ENCODE measurements around the gene TMEM131L. TPM values are rescaled to one million over a fixed set of nuclear protein-coding genes. Genes with fewer than 3 reads are reported as not detected.

The TMEM131L gene
- total and polyA plus RNA-seq, 4 donors: 4.9 to 41.3 (median 12.9) TPM

DNA sequence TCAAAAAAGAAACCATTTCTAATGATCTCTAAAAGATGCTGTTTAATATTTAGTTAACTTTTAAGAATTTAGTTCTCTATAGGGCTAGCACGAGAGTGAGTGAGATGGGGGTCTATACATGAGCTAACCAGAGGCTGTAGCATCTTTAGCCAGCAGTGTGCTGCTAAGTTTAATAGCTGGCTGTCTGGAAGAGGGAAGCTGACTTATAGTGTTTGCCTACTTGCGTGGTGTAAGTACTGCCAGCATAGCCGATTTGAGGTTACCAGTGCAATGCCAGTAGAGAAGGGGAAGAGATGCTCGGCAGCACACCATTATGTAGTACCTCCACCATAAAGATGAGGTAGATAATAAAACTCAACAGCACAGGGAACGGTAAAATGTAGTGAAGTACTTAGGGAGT is 47.1 kb upstream of the TMEM131L start:
- Histone ChIP-seq H3K27ac (ENCODE audit: low read depth in 1 of 2, low read length in 2 of 2) (no peak overlapping the region), H3K36me3 (ENCODE audit: control insufficient read depth in 4 of 4, insufficient read depth in 3 of 4, low read depth in 1 of 4, low read length in 3 of 4) (no peaks in the 10 kb centered on the region), H3K4me1 (ENCODE audit: control insufficient read depth in 4 of 4, insufficient read depth in 4 of 4, low read length in 3 of 4) (no peaks in the 10 kb centered on the region), H3K4me3 (ENCODE audit: low read depth in 1 of 3, low read length in 3 of 3) (no peak overlapping the region), H3K27me3 (ENCODE audit: control insufficient read depth in 4 of 4, insufficient read depth in 4 of 4, low read length in 3 of 4) (no peaks in the 10 kb centered on the region), H3K9me3 (ENCODE audit: control insufficient read depth in 4 of 4, low read length in 3 of 4) (no peaks in the 10 kb centered on the region), H3K9ac (ENCODE audit: low read depth in 1 of 2, low read length in 2 of 2) (no peak overlapping the region)
- TF ChIP-seq NR2F2 (IDR thresholded peaks at IDR 0.05) (no peak), HNF4G (IDR thresholded peaks at IDR 0.05) (no peak), FOXA2 (IDR thresholded peaks at IDR 0.05) (no peak), JUND (IDR thresholded peaks at IDR 0.05) (no peak), GABPA (IDR thresholded peaks at IDR 0.05 in 1 of 2, conservative IDR thresholded peaks at IDR 0.05 in 1 of 2) (no peak)
- TF ChIP-seq, protein P1, sequence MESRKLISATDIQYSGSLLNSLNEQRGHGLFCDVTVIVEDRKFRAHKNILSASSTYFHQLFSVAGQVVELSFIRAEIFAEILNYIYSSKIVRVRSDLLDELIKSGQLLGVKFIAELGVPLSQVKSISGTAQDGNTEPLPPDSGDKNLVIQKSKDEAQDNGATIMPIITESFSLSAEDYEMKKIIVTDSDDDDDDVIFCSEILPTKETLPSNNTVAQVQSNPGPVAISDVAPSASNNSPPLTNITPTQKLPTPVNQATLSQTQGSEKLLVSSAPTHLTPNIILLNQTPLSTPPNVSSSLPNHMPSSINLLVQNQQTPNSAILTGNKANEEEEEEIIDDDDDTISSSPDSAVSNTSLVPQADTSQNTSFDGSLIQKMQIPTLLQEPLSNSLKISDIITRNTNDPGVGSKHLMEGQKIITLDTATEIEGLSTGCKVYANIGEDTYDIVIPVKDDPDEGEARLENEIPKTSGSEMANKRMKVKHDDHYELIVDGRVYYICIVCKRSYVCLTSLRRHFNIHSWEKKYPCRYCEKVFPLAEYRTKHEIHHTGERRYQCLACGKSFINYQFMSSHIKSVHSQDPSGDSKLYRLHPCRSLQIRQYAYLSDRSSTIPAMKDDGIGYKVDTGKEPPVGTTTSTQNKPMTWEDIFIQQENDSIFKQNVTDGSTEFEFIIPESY (IDR thresholded peaks at IDR 0.05): no peak
- TF ChIP-seq, protein P2, sequence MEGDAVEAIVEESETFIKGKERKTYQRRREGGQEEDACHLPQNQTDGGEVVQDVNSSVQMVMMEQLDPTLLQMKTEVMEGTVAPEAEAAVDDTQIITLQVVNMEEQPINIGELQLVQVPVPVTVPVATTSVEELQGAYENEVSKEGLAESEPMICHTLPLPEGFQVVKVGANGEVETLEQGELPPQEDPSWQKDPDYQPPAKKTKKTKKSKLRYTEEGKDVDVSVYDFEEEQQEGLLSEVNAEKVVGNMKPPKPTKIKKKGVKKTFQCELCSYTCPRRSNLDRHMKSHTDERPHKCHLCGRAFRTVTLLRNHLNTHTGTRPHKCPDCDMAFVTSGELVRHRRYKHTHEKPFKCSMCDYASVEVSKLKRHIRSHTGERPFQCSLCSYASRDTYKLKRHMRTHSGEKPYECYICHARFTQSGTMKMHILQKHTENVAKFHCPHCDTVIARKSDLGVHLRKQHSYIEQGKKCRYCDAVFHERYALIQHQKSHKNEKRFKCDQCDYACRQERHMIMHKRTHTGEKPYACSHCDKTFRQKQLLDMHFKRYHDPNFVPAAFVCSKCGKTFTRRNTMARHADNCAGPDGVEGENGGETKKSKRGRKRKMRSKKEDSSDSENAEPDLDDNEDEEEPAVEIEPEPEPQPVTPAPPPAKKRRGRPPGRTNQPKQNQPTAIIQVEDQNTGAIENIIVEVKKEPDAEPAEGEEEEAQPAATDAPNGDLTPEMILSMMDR (IDR thresholded peaks at IDR 0.05; ENCODE audit: low read depth, low read length, missing input control): no peak
- TF ChIP-seq, protein P3, sequence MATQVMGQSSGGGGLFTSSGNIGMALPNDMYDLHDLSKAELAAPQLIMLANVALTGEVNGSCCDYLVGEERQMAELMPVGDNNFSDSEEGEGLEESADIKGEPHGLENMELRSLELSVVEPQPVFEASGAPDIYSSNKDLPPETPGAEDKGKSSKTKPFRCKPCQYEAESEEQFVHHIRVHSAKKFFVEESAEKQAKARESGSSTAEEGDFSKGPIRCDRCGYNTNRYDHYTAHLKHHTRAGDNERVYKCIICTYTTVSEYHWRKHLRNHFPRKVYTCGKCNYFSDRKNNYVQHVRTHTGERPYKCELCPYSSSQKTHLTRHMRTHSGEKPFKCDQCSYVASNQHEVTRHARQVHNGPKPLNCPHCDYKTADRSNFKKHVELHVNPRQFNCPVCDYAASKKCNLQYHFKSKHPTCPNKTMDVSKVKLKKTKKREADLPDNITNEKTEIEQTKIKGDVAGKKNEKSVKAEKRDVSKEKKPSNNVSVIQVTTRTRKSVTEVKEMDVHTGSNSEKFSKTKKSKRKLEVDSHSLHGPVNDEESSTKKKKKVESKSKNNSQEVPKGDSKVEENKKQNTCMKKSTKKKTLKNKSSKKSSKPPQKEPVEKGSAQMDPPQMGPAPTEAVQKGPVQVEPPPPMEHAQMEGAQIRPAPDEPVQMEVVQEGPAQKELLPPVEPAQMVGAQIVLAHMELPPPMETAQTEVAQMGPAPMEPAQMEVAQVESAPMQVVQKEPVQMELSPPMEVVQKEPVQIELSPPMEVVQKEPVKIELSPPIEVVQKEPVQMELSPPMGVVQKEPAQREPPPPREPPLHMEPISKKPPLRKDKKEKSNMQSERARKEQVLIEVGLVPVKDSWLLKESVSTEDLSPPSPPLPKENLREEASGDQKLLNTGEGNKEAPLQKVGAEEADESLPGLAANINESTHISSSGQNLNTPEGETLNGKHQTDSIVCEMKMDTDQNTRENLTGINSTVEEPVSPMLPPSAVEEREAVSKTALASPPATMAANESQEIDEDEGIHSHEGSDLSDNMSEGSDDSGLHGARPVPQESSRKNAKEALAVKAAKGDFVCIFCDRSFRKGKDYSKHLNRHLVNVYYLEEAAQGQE (IDR thresholded peaks at IDR 0.05): no peak
- WGBS: 87% methylated on average over 5 of the region's 5 CpGs
- no peak for DNase-seq (ENCODE audit: low spot score)

DNA sequence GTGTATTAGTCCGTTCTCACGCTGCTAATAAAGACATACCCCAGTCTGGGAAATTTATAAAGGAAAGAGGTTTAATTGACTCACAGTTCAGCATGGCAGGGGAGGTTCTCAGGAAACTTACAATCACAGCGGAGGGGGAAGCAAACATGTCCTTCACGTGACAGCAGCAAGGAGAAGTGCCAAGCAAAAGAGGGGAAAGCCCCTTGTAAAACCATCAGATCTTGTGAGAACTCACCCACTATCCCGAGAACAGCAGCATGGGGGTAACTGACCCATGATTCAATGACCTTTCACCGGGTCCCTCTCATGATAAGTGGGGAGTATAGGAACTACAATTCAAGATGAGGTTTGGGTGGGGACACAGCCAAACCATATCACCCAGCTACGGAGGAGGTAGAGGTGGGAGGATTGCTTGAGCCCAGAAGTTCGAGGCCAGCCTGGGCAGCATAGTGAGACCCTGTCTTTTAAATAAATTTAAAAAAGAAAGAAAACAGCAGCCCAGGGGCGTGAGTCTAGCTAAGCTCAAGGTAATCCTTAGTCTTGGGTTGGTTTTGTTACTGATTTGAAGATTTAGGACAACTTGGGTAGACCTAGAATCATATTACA is 46.4 kb upstream of the TMEM131L start:
- DNase-seq (ENCODE audit: low spot score): no peak
- H3K9me3 ChIP-seq (ENCODE audit: control insufficient read depth in 4 of 4, low read length in 3 of 4): no peaks in the 10 kb centered on the region
- H3K27ac ChIP-seq (ENCODE audit: low read depth in 1 of 2, low read length in 2 of 2): no peak overlapping the region
- no peaks in the 10 kb centered on the region for H3K27me3 ChIP-seq (ENCODE audit: control insufficient read depth in 4 of 4, insufficient read depth in 4 of 4, low read length in 3 of 4)
- 80% methylated on average over 9 of the region's 9 CpGs for WGBS
- H3K9ac ChIP-seq (ENCODE audit: low read depth in 1 of 2, low read length in 2 of 2): no peak overlapping the region
- H3K36me3 ChIP-seq (ENCODE audit: control insufficient read depth in 4 of 4, insufficient read depth in 3 of 4, low read depth in 1 of 4, low read length in 3 of 4): no peaks in the 10 kb centered on the region
- H3K4me3 ChIP-seq (ENCODE audit: low read depth in 1 of 3, low read length in 3 of 3): no peak overlapping the region
- H3K4me1 ChIP-seq (ENCODE audit: control insufficient read depth in 4 of 4, insufficient read depth in 4 of 4, low read length in 3 of 4): no peaks in the 10 kb centered on the region
- TF ChIP-seq, protein P2 (IDR thresholded peaks at IDR 0.05; ENCODE audit: low read depth, low read length, missing input control): no peak
- TF ChIP-seq HNF4A (conservative IDR thresholded peaks at IDR 0.05) (no peak), FOXA2 (IDR thresholded peaks at IDR 0.05) (no peak), TAF1 (conservative IDR thresholded peaks at IDR 0.05) (no peak), EGR1 (IDR thresholded peaks at IDR 0.05; ENCODE audit: low read depth in 2 of 2) (no peak), FOXA1 (IDR thresholded peaks at IDR 0.05) (no peak), SP1 (IDR thresholded peaks at IDR 0.05) (no peak), RXRA (IDR thresholded peaks at IDR 0.05) (no peak), NR2F2 (IDR thresholded peaks at IDR 0.05) (no peak)
- TF ChIP-seq, protein P4, sequence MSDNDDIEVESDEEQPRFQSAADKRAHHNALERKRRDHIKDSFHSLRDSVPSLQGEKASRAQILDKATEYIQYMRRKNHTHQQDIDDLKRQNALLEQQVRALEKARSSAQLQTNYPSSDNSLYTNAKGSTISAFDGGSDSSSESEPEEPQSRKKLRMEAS (IDR thresholded peaks at IDR 0.05): no peak
- TF ChIP-seq, protein P5, sequence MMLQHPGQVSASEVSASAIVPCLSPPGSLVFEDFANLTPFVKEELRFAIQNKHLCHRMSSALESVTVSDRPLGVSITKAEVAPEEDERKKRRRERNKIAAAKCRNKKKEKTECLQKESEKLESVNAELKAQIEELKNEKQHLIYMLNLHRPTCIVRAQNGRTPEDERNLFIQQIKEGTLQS (IDR thresholded peaks at IDR 0.05): no peak
- TF ChIP-seq, protein P1 (IDR thresholded peaks at IDR 0.05): no peak
